ENCODE results near the gene BAMBI.

The BAMBI gene

DNA sequence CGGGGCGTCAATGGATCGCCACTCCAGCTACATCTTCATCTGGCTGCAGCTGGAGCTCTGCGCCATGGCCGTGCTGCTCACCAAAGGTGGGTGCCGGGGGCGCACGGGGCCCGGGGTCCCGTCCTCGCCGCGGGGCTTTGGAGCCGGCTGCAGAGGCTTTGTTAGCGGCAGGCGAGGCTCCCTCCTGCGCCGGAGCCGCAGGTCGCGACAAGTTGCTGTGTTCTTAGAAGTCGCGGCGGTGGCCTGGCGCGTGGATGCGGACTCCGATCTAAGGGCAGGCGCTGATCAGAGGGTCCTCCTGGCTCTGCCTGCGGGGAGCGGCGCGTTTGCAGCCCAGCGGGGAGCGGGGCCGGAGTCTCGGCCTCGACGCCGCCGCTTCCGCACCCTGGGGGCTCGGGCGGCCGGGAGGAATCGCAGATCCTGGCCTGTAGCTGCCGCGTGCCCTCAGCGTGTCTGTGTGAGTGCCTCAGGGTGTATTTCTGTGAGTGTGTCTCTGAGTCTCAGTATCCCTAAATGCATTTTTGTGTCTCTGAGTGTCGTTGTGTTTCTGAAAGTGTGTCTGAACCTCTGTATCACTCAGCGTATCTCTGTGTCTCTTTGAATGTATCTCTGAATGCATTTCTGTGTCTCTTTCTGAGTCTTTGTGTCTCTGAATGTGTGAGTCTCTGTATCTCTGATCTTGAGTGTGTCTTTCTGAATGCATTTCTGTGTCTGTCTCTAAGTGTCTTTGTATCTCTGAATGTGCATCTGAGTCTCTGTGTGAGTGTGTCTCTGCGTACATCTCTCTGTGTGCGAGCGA lies 766 bp downstream of the BAMBI start (continued):
- TF ChIP-seq ZNF280D (tag by site-specific recombination; IDR thresholded peaks at IDR 0.05) = no peak
- no peak for TF ChIP-seq MYNN (tag by site-specific recombination; IDR thresholded peaks at IDR 0.05; ENCODE audit: borderline replicate concordance)
- TF ChIP-seq ZNF529 (tag by site-specific recombination; IDR thresholded peaks at IDR 0.05; ENCODE audit: insufficient replicate concordance) = no peak
- no peak for TF ChIP-seq TCF7L2 (IDR thresholded peaks at IDR 0.05; ENCODE audit: borderline replicate concordance, low read depth, low read length)
- TF ChIP-seq GLIS2 (tag by site-specific recombination; IDR thresholded peaks at IDR 0.05) = peak; percentile 46; the same call in 1 of the 2 replicates
- TF ChIP-seq ZNF302 (tag by site-specific recombination; IDR thresholded peaks at IDR 0.05; ENCODE audit: low read depth) = no peak
- no peak for TF ChIP-seq ZNF701 (tag by site-specific recombination; IDR thresholded peaks at IDR 0.05)
- TF ChIP-seq YY1 (tag by site-specific recombination; IDR thresholded peaks at IDR 0.05) = no peak
- 0 out of 2 replicates have a peak, but pooled peaks have one; percentile 3 for TF ChIP-seq ZBTB7A (tag by site-specific recombination; IDR thresholded peaks at IDR 0.05; ENCODE audit: low read depth)
- no peak for TF ChIP-seq ZNF510 (tag by site-specific recombination; IDR thresholded peaks at IDR 0.05; ENCODE audit: insufficient replicate concordance)
- TF ChIP-seq ZNF548 (tag by site-specific recombination; IDR thresholded peaks at IDR 0.05) = no peak
- TF ChIP-seq ZNF514 (tag by site-specific recombination; IDR thresholded peaks at IDR 0.05) = no peak
- no peak for TF ChIP-seq ZNF26 (tag by site-specific recombination; IDR thresholded peaks at IDR 0.05)
- TF ChIP-seq ZNF112 (tag by site-specific recombination; IDR thresholded peaks at IDR 0.05) = no peak
- no peak for TF ChIP-seq ZNF311 (tag by site-specific recombination; IDR thresholded peaks at IDR 0.05; ENCODE audit: borderline replicate concordance)
- TF ChIP-seq ZNF146 (tag by site-specific recombination; IDR thresholded peaks at IDR 0.05) = no peak
- TF ChIP-seq, protein P1, sequence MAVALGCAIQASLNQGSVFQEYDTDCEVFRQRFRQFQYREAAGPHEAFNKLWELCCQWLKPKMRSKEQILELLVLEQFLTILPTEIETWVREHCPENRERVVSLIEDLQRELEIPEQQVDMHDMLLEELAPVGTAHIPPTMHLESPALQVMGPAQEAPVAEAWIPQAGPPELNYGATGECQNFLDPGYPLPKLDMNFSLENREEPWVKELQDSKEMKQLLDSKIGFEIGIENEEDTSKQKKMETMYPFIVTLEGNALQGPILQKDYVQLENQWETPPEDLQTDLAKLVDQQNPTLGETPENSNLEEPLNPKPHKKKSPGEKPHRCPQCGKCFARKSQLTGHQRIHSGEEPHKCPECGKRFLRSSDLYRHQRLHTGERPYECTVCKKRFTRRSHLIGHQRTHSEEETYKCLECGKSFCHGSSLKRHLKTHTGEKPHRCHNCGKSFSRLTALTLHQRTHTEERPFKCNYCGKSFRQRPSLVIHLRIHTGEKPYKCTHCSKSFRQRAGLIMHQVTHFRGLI (tag by site-specific recombination; IDR thresholded peaks at IDR 0.05) = no peak
- peak; percentile 71; the same call in 1 of the 2 replicates for TF ChIP-seq ZFP37 (tag by site-specific recombination; IDR thresholded peaks at IDR 0.05)
- TF ChIP-seq ZNF155 (tag by site-specific recombination; IDR thresholded peaks at IDR 0.05) = no peak
- peak; percentile 76; the same call in 1 of the 2 replicates for TF ChIP-seq ZNF600 (tag by site-specific recombination; IDR thresholded peaks at IDR 0.05)
- TF ChIP-seq ZBTB17 (tag by site-specific recombination; IDR thresholded peaks at IDR 0.05) = peak; percentile 81
- no peak for TF ChIP-seq ZNF704 (tag by site-specific recombination; IDR thresholded peaks at IDR 0.05)
- TF ChIP-seq KLF8 (tag by site-specific recombination; IDR thresholded peaks at IDR 0.05) = peak; percentile 13; the same call in 1 of the 2 replicates
- no peak for TF ChIP-seq ZFP3 (tag by site-specific recombination; IDR thresholded peaks at IDR 0.05; ENCODE audit: low read depth)
- TF ChIP-seq ZNF335 (tag by site-specific recombination; conservative IDR thresholded peaks at IDR 0.05) = peak; percentile 86
- peak; percentile 99 for TF ChIP-seq ZNF48 (tag by site-specific recombination; IDR thresholded peaks at IDR 0.05)
- TF ChIP-seq TSHZ1 (tag by site-specific recombination; IDR thresholded peaks at IDR 0.05; ENCODE audit: borderline replicate concordance) = no peak
- no peak for TF ChIP-seq ZNF16 (tag by site-specific recombination; IDR thresholded peaks at IDR 0.05; ENCODE audit: low read depth)
- no peak; the same call in 1 of the 2 replicates for TF ChIP-seq ZNF837 (tag by site-specific recombination; IDR thresholded peaks at IDR 0.05)
